Panc1 (cell line): Measurements from ENCODE around the gene SAMD1. TPM values are rescaled to one million over a fixed set of nuclear protein-coding genes. Genes with fewer than 3 reads are reported as not detected.

Experiments used
- ATAC-seq: fragments of 200-7000 bp; cut with Tn5 transposase; 2 replicates; pipeline ENCODE4 v1.9.1; 2020; ENCODE audit warnings: mild to moderate bottlenecking, moderate library complexity
- BruUV-seq: library from RNA; stranded (reverse); fragments of 400-500 nt; replicated peaks from 2 replicates; lab custom pipeline; 2021; lab: Mats Ljungman, UMichigan
- CTCF ChIA-PET: fragments of 300-600 bp; sonication (Branson Sonifier 250); formaldehyde crosslinking; loops from one replicate; lab custom pipeline; 2022; ENCODE audit warnings: antibody characterized with exemption; lab: Charles Lee
- POLR2A ChIA-PET: fragments of 300-600 bp; sonication (Branson Sonifier 250); formaldehyde crosslinking; loops from one replicate; lab custom pipeline; 2022; ENCODE audit warnings: antibody characterized with exemption; lab: Charles Lee
- DNase-seq: peaks from one replicate; pipeline ENCODE4 v3.0.0-alpha.2; 2010; ENCODE audit warnings: low read depth, low spot score
- H3K27ac ChIP-seq: 2 replicates; pipeline ENCODE4 v1.5.1; 2011; ENCODE audit warnings: mild to moderate bottlenecking, low read length, inconsistent platforms
- H3K27me3 ChIP-seq: fragments of 200-500 bp; sonication (Bioruptor generic); 2 replicates; pipeline ENCODE4 v1.6.0; 2014; ENCODE audit warnings: low read length, inconsistent platforms; ENCODE audit not compliant: control insufficient read depth, insufficient read depth
- H3K36me3 ChIP-seq: fragments of 200-500 bp; sonication (Bioruptor generic); 2 replicates; pipeline ENCODE4 v1.5.1; 2014; ENCODE audit warnings: inconsistent platforms, mild to moderate bottlenecking, low read length, moderate library complexity; ENCODE audit not compliant: control insufficient read depth, insufficient read depth
- H3K4me1 ChIP-seq: 2 replicates; pipeline ENCODE4 v1.5.1; 2011; ENCODE audit warnings: inconsistent platforms, mild to moderate bottlenecking, low read length, moderate library complexity; ENCODE audit not compliant: control insufficient read depth, insufficient read depth
- H3K4me3 ChIP-seq, 2 experiments: 2 replicates each; pipeline ENCODE4 v1.5.1; 2011 to 2012; ENCODE audit warnings: low read depth in 2 of 2, low read length in 2 of 2, mild to moderate bottlenecking in 2 of 2, inconsistent platforms in 1 of 2, moderate library complexity in 1 of 2
- H3K9me3 ChIP-seq: fragments of 200-500 bp; sonication (Bioruptor generic); 2 replicates; pipeline ENCODE4 v1.5.1; 2014; ENCODE audit warnings: low read depth, mild to moderate bottlenecking, inconsistent platforms, low read length, moderate library complexity; ENCODE audit not compliant: control insufficient read depth, insufficient read depth
- CTCF ChIP-seq: fragments of 450-650 bp; IDR thresholded peaks from 2 replicates; pipeline ENCODE4 v1.5.1; 2017; ENCODE audit warnings: mild to moderate bottlenecking
- POLR2AphosphoS5 ChIP-seq: IDR thresholded peaks from 2 replicates; pipeline ENCODE4 v1.6.1; 2012; ENCODE audit warnings: mild to moderate bottlenecking, low read depth, low read length, moderate library complexity
- REST ChIP-seq, 2 experiments: IDR thresholded peaks; 2 replicates each; pipeline ENCODE4 v1.6.1; 2011 to 2012; ENCODE audit warnings: low read depth in 2 of 2, control low read depth in 1 of 2, low read length in 1 of 2, mild to moderate bottlenecking in 1 of 2, moderate library complexity in 1 of 2; ENCODE audit not compliant: insufficient read depth in 1 of 2
- SIN3A ChIP-seq: IDR thresholded peaks from 2 replicates; pipeline ENCODE4 v1.6.1; 2012; ENCODE audit warnings: low read depth, mild to moderate bottlenecking, low read length, moderate library complexity, borderline replicate concordance; ENCODE audit not compliant: insufficient read depth
- TCF7L2 ChIP-seq: IDR thresholded peaks from 2 replicates; pipeline ENCODE4 v1.6.1; 2011; ENCODE audit warnings: mild to moderate bottlenecking, low read depth, low read length, inconsistent platforms
- in situ Hi-C: cut with HindIII; loops from 2 replicates; pipeline ENCODE4 v1.10.0; 2016; ENCODE audit warnings: low sequenced_read_pairs, low pct_unique_long_range_greater_than_20kb
- intact Hi-C: fragments of 100-400 bp; cut with micrococcal nuclease; formaldehyde crosslinking; loops from one replicate; pipeline ENCODE4 v1.10.0; 2022; ENCODE audit not compliant: unreplicated experiment
- total RNA-seq: library from RNA; stranded (reverse); gene quantifications from one replicate; pipeline ENCODE4 v1.2.1, GENCODE V29; 2021; ENCODE audit not compliant: unreplicated experiment

SAMD1 gene
- total RNA-seq, 1 experiment from 2014 or later: 82.0 TPM

- TF ChIP-seq SIN3A: no peak
These were observed 23.3 kb upstream of the SAMD1 start (continued) for GRCh38 chr19:14113762-14114414.

- CTCF ChIA-PET: no interaction called here
- DNase-seq (no peak), ATAC-seq (no peak)
- POLR2A ChIA-PET: interaction anchor here (0.6 kb wide), 1 partner anchor 64 kb away, joined by 11 read pairs; no protein-coding TSS in a partner anchor
- in situ Hi-C loops: no loop called here
- Histone ChIP-seq H3K27me3 (no peaks in the 10 kb centered on the region), H3K9me3 (no peaks in the 10 kb centered on the region), H3K4me3 (no peak overlapping the region), H3K27ac (peak overlapping the region; percentile 68), H3K36me3 (no peaks in the 10 kb centered on the region), H3K4me1 (peaks cover 31% of the 10 kb centered on the region)
- intact Hi-C loops: no loop called here
- no peak for TF ChIP-seq POLR2AphosphoS5
- TF ChIP-seq CTCF: no peak
- TF ChIP-seq SIN3A: no peak
- no peak for TF ChIP-seq TCF7L2
- no peak for TF ChIP-seq REST (IDR thresholded peaks at IDR 0.05; ENCODE audit: insufficient read depth in 1 of 2, low read depth in 2 of 2, low read length in 1 of 2)
- no TSS peak for BruUV-seq
These were observed 22.3 kb upstream of the SAMD1 start for GRCh38 chr19:14112809-14113385.

- no peak for TF ChIP-seq CTCF
- no peak for TF ChIP-seq TCF7L2
- no peak for TF ChIP-seq SIN3A
- TF ChIP-seq POLR2AphosphoS5: no peak
- TF ChIP-seq REST (IDR thresholded peaks at IDR 0.05; ENCODE audit: insufficient read depth in 1 of 2, low read depth in 2 of 2, low read length in 1 of 2): no peak
- no peaks in the 10 kb centered on the region for H3K36me3 ChIP-seq
- DNase-seq (no peak), ATAC-seq (no peak)
- ChIA-PET CTCF (no interaction called here), POLR2A (interaction anchor here (0.6 kb wide), 1 partner anchor 63 kb away, joined by 11 read pairs; no protein-coding TSS in a partner anchor)
- in situ Hi-C loops (no loop called here), intact Hi-C loops (no loop called here)
- no peak overlapping the region for H3K4me3 ChIP-seq
- peaks cover 31% of the 10 kb centered on the region for H3K4me1 ChIP-seq
- peak overlapping the region; percentile 68 for H3K27ac ChIP-seq
- BruUV-seq: no TSS peak
- H3K27me3 ChIP-seq: no peaks in the 10 kb centered on the region
- H3K9me3 ChIP-seq: no peaks in the 10 kb centered on the region
These were observed 21.7 kb upstream of the SAMD1 start for GRCh38 chr19:14112051-14112808.
